ENCODE measurements around the gene BOLA2B.

The BOLA2B gene

DNA sequence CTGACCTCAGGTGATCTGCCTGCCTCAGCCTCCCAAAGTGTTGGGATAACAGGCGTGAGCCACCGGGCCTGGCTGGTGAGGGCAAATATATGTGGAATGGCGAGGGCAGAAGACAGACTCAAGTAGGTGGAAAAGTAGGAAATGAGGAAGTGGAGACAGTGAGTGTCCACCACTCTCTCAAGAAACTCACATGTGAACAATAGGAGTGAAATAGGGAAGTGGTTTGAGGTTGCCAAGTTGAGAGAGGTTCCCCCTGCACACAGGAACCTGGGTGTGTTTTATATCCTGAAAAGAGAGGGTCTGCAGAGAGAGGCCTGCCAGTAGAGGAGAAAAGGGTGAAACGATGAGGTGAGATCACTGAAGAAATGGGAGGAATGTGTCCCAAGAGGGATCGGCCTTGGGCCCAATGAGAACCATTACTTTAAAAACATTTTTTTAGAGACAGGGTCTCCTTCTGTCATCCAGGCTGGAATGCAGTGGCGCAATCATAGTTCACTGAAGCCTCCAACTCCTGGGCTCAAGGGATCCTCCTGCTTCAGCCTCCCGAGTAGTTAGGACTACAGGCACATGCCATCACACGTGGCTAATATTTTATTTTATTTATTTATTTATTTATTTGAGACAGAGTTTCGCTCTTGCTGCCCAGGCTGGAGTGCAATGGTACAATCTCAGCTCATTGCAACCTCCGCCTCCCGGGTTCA lies 27.1 kb downstream of the BOLA2B start:
- H3K36me3 ChIP-seq (ENCODE audit: control insufficient read depth, insufficient read depth, low read length) = no peaks in the 10 kb centered on the region
- WGBS, 2 experiments = 89 to 91% methylated on average over 9 to 11 of the region's 11 CpGs
- H3K9me3 ChIP-seq (ENCODE audit: control insufficient read depth, low read length) = no peaks in the 10 kb centered on the region
- no peak overlapping the region for H3K27ac ChIP-seq (ENCODE audit: insufficient read depth, low read depth, low read length, poor library complexity, severe bottlenecking)
- no peaks in the 10 kb centered on the region for H3K27me3 ChIP-seq (ENCODE audit: control insufficient read depth, insufficient read depth, low read length, poor library complexity, severe bottlenecking)
- no peak overlapping the region for H3K4me3 ChIP-seq (ENCODE audit: insufficient read depth, low read depth, low read length)
- no peaks in the 10 kb centered on the region for H3K4me1 ChIP-seq (ENCODE audit: control insufficient read depth, insufficient read depth, low read length)

- Histone ChIP-seq H3K4me3 (ENCODE audit: insufficient read depth, low read depth, low read length) (no peak overlapping the region), H3K9me3 (ENCODE audit: control insufficient read depth, low read length) (no peaks in the 10 kb centered on the region), H3K27ac (ENCODE audit: insufficient read depth, low read depth, low read length, poor library complexity, severe bottlenecking) (no peak overlapping the region), H3K36me3 (ENCODE audit: control insufficient read depth, insufficient read depth, low read length) (no peaks in the 10 kb centered on the region), H3K4me1 (ENCODE audit: control insufficient read depth, insufficient read depth, low read length) (no peaks in the 10 kb centered on the region), H3K27me3 (ENCODE audit: control insufficient read depth, insufficient read depth, low read length, poor library complexity, severe bottlenecking) (no peaks in the 10 kb centered on the region)
- WGBS, 2 experiments = 81 to 83% methylated on average over 3 of the region's 3 CpGs
Measured at GRCh38 chr16:30163538-30163937, 29.9 kb downstream of the BOLA2B start.

DNA sequence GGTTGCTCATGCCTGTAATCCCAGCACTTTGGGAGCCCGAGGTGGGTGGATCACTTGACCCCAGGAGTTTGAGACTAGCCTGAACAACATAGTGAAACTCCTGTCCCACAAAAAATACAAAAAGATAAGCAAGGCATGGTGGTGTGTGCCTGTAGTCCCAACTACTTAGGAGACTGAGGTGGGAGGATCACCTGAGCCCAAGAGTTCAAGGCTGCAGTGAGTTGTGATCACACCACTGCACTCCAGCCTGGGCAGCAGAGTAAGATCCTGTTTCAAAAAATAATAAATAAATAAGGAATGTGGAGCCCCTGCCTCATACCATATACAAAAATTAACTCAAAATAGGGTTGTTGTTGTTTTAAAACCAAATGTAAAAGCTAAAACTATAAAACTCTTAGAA lies 36.3 kb downstream of the BOLA2B start:
- WGBS, 2 experiments = 69 to 86% methylated on average over 1 of the region's 1 CpG
- H3K27ac ChIP-seq (ENCODE audit: insufficient read depth, low read depth, low read length, poor library complexity, severe bottlenecking) = no peak overlapping the region
- no peaks in the 10 kb centered on the region for H3K36me3 ChIP-seq (ENCODE audit: control insufficient read depth, insufficient read depth, low read length)
- H3K27me3 ChIP-seq (ENCODE audit: control insufficient read depth, insufficient read depth, low read length, poor library complexity, severe bottlenecking) = no peaks in the 10 kb centered on the region
- no peaks in the 10 kb centered on the region for H3K4me1 ChIP-seq (ENCODE audit: control insufficient read depth, insufficient read depth, low read length)
- no peak overlapping the region for H3K4me3 ChIP-seq (ENCODE audit: insufficient read depth, low read depth, low read length)
- no peaks in the 10 kb centered on the region for H3K9me3 ChIP-seq (ENCODE audit: control insufficient read depth, low read length)

- Histone ChIP-seq H3K36me3 (ENCODE audit: control insufficient read depth, insufficient read depth, low read length) (no peaks in the 10 kb centered on the region), H3K9me3 (ENCODE audit: control insufficient read depth, low read length) (no peaks in the 10 kb centered on the region), H3K4me3 (ENCODE audit: insufficient read depth, low read depth, low read length) (no peak overlapping the region), H3K4me1 (ENCODE audit: control insufficient read depth, insufficient read depth, low read length) (no peaks in the 10 kb centered on the region), H3K27ac (ENCODE audit: insufficient read depth, low read depth, low read length, poor library complexity, severe bottlenecking) (no peak overlapping the region), H3K27me3 (ENCODE audit: control insufficient read depth, insufficient read depth, low read length, poor library complexity, severe bottlenecking) (no peaks in the 10 kb centered on the region)
- WGBS, 2 experiments = 94 to 95% methylated on average over 5 of the region's 5 CpGs
Measured at GRCh38 chr16:30155188-30155587, 38.3 kb downstream of the BOLA2B start.

DNA sequence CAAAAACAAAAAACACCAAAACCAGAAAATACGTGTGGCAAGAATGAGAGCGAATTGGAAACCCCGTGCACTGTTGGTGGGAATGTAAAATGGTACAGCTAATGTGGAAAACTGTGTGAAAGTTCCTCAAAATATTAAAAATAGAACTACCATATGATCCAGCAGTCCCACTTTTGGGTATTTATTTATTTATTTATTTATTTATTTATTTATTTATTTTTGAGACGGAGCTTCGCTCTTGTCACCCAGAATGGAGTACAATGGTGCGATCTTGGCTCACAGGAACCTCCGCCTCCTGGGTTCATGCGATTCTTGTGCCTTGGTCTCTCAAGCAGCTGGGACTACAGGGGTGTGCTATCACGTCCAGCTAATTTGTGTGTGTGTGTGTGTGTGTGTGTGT lies 40.9 kb downstream of the BOLA2B start:
- H3K27me3 ChIP-seq (ENCODE audit: control insufficient read depth, insufficient read depth, low read length, poor library complexity, severe bottlenecking) = no peaks in the 10 kb centered on the region
- no peak overlapping the region for H3K27ac ChIP-seq (ENCODE audit: insufficient read depth, low read depth, low read length, poor library complexity, severe bottlenecking)
- H3K36me3 ChIP-seq (ENCODE audit: control insufficient read depth, insufficient read depth, low read length) = no peaks in the 10 kb centered on the region
- H3K4me3 ChIP-seq (ENCODE audit: insufficient read depth, low read depth, low read length) = no peak overlapping the region
- no peaks in the 10 kb centered on the region for H3K9me3 ChIP-seq (ENCODE audit: control insufficient read depth, low read length)
- H3K4me1 ChIP-seq (ENCODE audit: control insufficient read depth, insufficient read depth, low read length) = no peaks in the 10 kb centered on the region
- WGBS, 2 experiments = 91 to 97% methylated on average over 8 to 9 of the region's 9 CpGs

- Histone ChIP-seq H3K36me3 (ENCODE audit: control insufficient read depth, insufficient read depth, low read length) (no peaks in the 10 kb centered on the region), H3K4me1 (ENCODE audit: control insufficient read depth, insufficient read depth, low read length) (no peaks in the 10 kb centered on the region), H3K4me3 (ENCODE audit: insufficient read depth, low read depth, low read length) (no peak overlapping the region), H3K27ac (ENCODE audit: insufficient read depth, low read depth, low read length, poor library complexity, severe bottlenecking) (no peak overlapping the region), H3K9me3 (ENCODE audit: control insufficient read depth, low read length) (no peaks in the 10 kb centered on the region), H3K27me3 (ENCODE audit: control insufficient read depth, insufficient read depth, low read length, poor library complexity, severe bottlenecking) (no peaks in the 10 kb centered on the region)
- WGBS, 2 experiments = 86 to 93% methylated on average over 7 of the region's 7 CpGs
Measured at GRCh38 chr16:30151091-30151490, 42.4 kb downstream of the BOLA2B start.

- H3K9me3 ChIP-seq (ENCODE audit: control insufficient read depth, low read length) = no peaks in the 10 kb centered on the region
- no peaks in the 10 kb centered on the region for H3K36me3 ChIP-seq (ENCODE audit: control insufficient read depth, insufficient read depth, low read length)
- 92 to 95% methylated on average over 5 of the region's 5 CpGs for WGBS, 2 experiments
- H3K4me3 ChIP-seq (ENCODE audit: insufficient read depth, low read depth, low read length) = no peak overlapping the region
- H3K4me1 ChIP-seq (ENCODE audit: control insufficient read depth, insufficient read depth, low read length) = no peaks in the 10 kb centered on the region
- no peaks in the 10 kb centered on the region for H3K27me3 ChIP-seq (ENCODE audit: control insufficient read depth, insufficient read depth, low read length, poor library complexity, severe bottlenecking)
- H3K27ac ChIP-seq (ENCODE audit: insufficient read depth, low read depth, low read length, poor library complexity, severe bottlenecking) = no peak overlapping the region
Measured at GRCh38 chr16:30149250-30149930, 44.1 kb downstream of the BOLA2B start.

GRCh38 chr16:30147843-30148510 lies 45.5 kb downstream of the BOLA2B start:
- Histone ChIP-seq H3K9me3 (ENCODE audit: control insufficient read depth, low read length) (no peaks in the 10 kb centered on the region), H3K27me3 (ENCODE audit: control insufficient read depth, insufficient read depth, low read length, poor library complexity, severe bottlenecking) (no peaks in the 10 kb centered on the region), H3K4me1 (ENCODE audit: control insufficient read depth, insufficient read depth, low read length) (no peaks in the 10 kb centered on the region), H3K36me3 (ENCODE audit: control insufficient read depth, insufficient read depth, low read length) (no peaks in the 10 kb centered on the region), H3K27ac (ENCODE audit: insufficient read depth, low read depth, low read length, poor library complexity, severe bottlenecking) (no peak overlapping the region), H3K4me3 (ENCODE audit: insufficient read depth, low read depth, low read length) (no peak overlapping the region)
- WGBS, 2 experiments = 86 to 89% methylated on average over 3 of the region's 3 CpGs

DNA sequence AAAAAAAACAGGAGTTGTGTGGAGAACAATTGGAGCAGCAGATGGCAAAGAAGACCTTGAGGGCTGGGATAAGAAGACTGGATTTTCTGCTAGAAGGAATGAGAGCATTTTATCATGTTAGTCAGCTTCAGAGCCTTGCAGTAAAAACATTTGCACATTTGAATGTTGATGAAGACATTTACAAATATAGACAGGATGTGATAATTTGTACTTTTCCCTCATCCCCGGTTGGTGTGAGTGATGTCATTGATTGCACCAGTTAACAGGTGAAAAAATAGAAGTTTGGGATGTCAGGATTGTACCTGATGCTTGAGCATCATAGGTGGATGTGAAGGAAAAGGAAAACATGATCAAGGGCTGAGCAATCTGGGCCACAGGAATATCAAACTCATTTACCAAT lies 47.8 kb downstream of the BOLA2B start:
- no peak overlapping the region for H3K4me3 ChIP-seq (ENCODE audit: insufficient read depth, low read depth, low read length)
- no peaks in the 10 kb centered on the region for H3K4me1 ChIP-seq (ENCODE audit: control insufficient read depth, insufficient read depth, low read length)
- H3K36me3 ChIP-seq (ENCODE audit: control insufficient read depth, insufficient read depth, low read length) = no peaks in the 10 kb centered on the region
- H3K9me3 ChIP-seq (ENCODE audit: control insufficient read depth, low read length) = no peaks in the 10 kb centered on the region
- H3K27ac ChIP-seq (ENCODE audit: insufficient read depth, low read depth, low read length, poor library complexity, severe bottlenecking) = no peak overlapping the region
- H3K27me3 ChIP-seq (ENCODE audit: control insufficient read depth, insufficient read depth, low read length, poor library complexity, severe bottlenecking) = no peaks in the 10 kb centered on the region
- WGBS, 2 experiments = 88 to 96% methylated on average over 1 of the region's 1 CpG

DNA sequence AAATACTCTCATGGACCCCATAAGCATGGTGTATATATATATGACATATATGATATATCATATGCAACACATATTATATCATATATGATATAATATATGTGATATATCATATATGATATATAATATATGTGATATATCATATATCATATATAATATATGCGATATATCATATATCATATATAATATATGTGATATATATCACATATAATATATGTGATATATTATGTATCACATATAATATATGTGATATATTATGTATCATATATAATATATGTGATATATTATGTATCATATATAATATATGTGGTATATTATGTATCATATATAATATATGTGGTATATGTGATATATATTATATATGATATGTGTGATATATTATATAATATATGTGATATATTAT lies 48.5 kb downstream of the BOLA2B start:
- H3K9me3 ChIP-seq (ENCODE audit: control insufficient read depth, low read length) = no peaks in the 10 kb centered on the region
- H3K27me3 ChIP-seq (ENCODE audit: control insufficient read depth, insufficient read depth, low read length, poor library complexity, severe bottlenecking) = no peaks in the 10 kb centered on the region
- no peak overlapping the region for H3K27ac ChIP-seq (ENCODE audit: insufficient read depth, low read depth, low read length, poor library complexity, severe bottlenecking)
- H3K36me3 ChIP-seq (ENCODE audit: control insufficient read depth, insufficient read depth, low read length) = no peaks in the 10 kb centered on the region
- no peak overlapping the region for H3K4me3 ChIP-seq (ENCODE audit: insufficient read depth, low read depth, low read length)
- no CpG with 5 or more reads among the region's 1 CpG for WGBS, 2 experiments
- H3K4me1 ChIP-seq (ENCODE audit: control insufficient read depth, insufficient read depth, low read length) = no peaks in the 10 kb centered on the region
